Measurements from ENCODE around the gene TSC22D4.

GRCh38 chr7:100426516-100426915 is 52.5 kb downstream of the TSC22D4 start:
- TF ChIP-seq EZH2 (IDR thresholded peaks at IDR 0.05; ENCODE audit: insufficient read depth, low read length) (no peak), CTCF (IDR thresholded peaks at IDR 0.05; ENCODE audit: insufficient read depth, low read depth, low read length) (no peak)
